Fibroblast of mammary gland (primary cell): ENCODE measurements around the gene GSTM4.
A peak's percentile ranks its signal among the peaks of the same experiment; 100 is the strongest.

ENCODE experiments used
- DNase-seq: peaks from one replicate; pipeline ENCODE4 v3.0.0-alpha.2; 2010; ENCODE audit warnings: low read depth
- H3K4me3 ChIP-seq: 2 replicates; pipeline ENCODE4 v1.5.1; 2011; ENCODE audit warnings: low read depth, mild to moderate bottlenecking, low read length, moderate library complexity; ENCODE audit not compliant: control insufficient read depth
- CTCF ChIP-seq: conservative IDR thresholded peaks from 2 replicates; pipeline ENCODE4 v1.5.1; 2011; ENCODE audit warnings: low read depth, low read length, inconsistent platforms; ENCODE audit not compliant: control insufficient read depth, insufficient read depth

The GSTM4 gene

GRCh38 chr1:109625601-109626560 lies 30.0 kb upstream of the GSTM4 start:
- no peak overlapping the region for H3K4me3 ChIP-seq
- no peak for TF ChIP-seq CTCF
- no peak for DNase-seq

- DNase-seq, result no peak
- no peak overlapping the region for H3K4me3 ChIP-seq
Measured at GRCh38 chr1:109626682-109627408, 29.1 kb upstream of the GSTM4 start.

GRCh38 chr1:109627692-109628399 lies 28.1 kb upstream of the GSTM4 start:
- no peak for DNase-seq
- H3K4me3 ChIP-seq, result no peak overlapping the region
- no peak for TF ChIP-seq CTCF

More at GRCh38 chr1:109626682-109627408, 29.1 kb upstream of the GSTM4 start:
- TF ChIP-seq CTCF, result no peak

DNA sequence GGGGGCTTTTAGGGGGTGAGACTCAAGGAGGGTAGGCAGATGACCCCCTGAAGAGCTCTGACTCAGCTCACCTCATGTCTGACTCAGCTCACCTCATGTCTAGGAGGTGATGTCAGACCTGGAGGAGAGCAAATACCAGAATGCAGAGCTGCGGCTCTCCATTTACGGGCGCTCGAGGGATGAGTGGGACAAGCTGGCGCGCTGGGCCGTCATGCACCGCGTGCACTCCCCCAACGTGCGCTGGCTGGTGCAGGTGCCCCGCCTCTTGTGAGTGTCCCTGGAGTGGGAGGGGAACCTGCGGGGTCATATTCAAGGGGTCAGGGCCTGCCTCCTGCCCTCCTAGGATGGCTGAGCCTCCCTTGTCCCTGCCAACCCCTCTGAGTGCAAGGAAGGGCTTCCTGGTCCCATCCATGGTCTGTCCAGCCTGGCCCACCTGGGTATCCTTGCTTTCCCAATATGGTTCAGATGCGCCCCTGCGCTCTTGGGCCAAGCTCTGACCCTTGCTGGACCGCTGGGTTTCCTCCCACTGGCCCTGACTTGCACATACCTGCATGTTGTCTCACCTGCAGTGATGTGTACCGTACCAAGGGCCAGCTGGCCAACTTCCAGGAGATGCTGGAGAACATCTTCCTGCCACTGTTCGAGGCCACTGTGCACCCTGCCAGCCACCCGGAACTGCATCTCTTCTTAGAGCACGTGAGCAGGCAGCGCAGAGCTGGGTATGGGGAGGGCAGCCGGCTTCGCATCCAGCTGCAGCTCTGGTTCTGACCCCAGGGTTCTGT lies 27.2 kb upstream of the GSTM4 start:
- peak; percentile 51 for DNase-seq

GRCh38 chr1:109629372-109630030 lies 26.4 kb upstream of the GSTM4 start:
- no peak overlapping the region for H3K4me3 ChIP-seq
- no peak for DNase-seq
- TF ChIP-seq CTCF, result no peak

More for the DNA sequence above, 27.2 kb upstream of the GSTM4 start:
- TF ChIP-seq CTCF, result no peak
- H3K4me3 ChIP-seq, result no peak overlapping the region
